Natural killer cell (primary cell): ENCODE results near the gene ZBED4. TPM values are rescaled to one million over a fixed set of nuclear protein-coding genes. Genes with fewer than 3 reads are reported as not detected.

Source experiments
- ATAC-seq, 3 donors: fragments of 150-1000 bp in 2 of 3; fragments of 200-7000 bp in 1 of 3; cut with Tn5 transposase; 1 replicate in 1 of 3; 2 replicates in 2 of 3; pipeline ENCODE4 v1.10.0; 2021; ENCODE audit warnings: mild to moderate bottlenecking in 2 of 3, moderate library complexity in 2 of 3
- DNase-seq, 2 donors: peaks; one replicate each; pipeline versions ENCODE4 v3.0.0 to v3.0.0-alpha.2; 2013 to 2021; ENCODE audit warnings: mixed read lengths in 1 of 2
- H3K27ac ChIP-seq: one replicate; pipeline ENCODE4 v1.5.1; 2013; ENCODE audit warnings: mild to moderate bottlenecking, low read length
- H3K27me3 ChIP-seq: one replicate; pipeline ENCODE4 v1.6.1; 2013; ENCODE audit warnings: low read length; ENCODE audit not compliant: control insufficient read depth, insufficient read depth
- H3K36me3 ChIP-seq: one replicate; pipeline ENCODE4 v1.6.1; 2013; ENCODE audit warnings: low read length; ENCODE audit not compliant: control insufficient read depth, insufficient read depth
- H3K4me1 ChIP-seq: one replicate; pipeline ENCODE4 v1.6.1; 2013; ENCODE audit warnings: low read length; ENCODE audit not compliant: control insufficient read depth, insufficient read depth
- H3K4me3 ChIP-seq: one replicate; pipeline ENCODE4 v1.5.1; 2013; ENCODE audit warnings: low read length
- H3K9me3 ChIP-seq: one replicate; pipeline ENCODE4 v1.6.1; 2013; ENCODE audit warnings: low read length; ENCODE audit not compliant: control insufficient read depth, insufficient read depth
- H3K27ac Mint-ChIP-seq, 2 donors: one replicate each; pipeline ENCODE4 v1.8.0; 2022; ENCODE audit warnings: mild to moderate bottlenecking in 2 of 2, mixed read lengths in 2 of 2, moderate library complexity in 1 of 2
- H3K27me3 Mint-ChIP-seq, 2 donors: one replicate each; pipeline ENCODE4 v1.8.0; 2022; ENCODE audit warnings: low read depth in 2 of 2, mixed read lengths in 2 of 2
- H3K36me3 Mint-ChIP-seq: one replicate; pipeline ENCODE4 v1.8.0; 2022; ENCODE audit warnings: mixed read lengths
- H3K4me1 Mint-ChIP-seq, 2 donors: one replicate each; pipeline ENCODE4 v1.8.0; 2022; ENCODE audit warnings: mixed read lengths in 2 of 2
- H3K4me3 Mint-ChIP-seq: one replicate; pipeline ENCODE4 v1.8.0; 2022; ENCODE audit warnings: mild to moderate bottlenecking, moderate library complexity, mixed read lengths
- H3K9me3 Mint-ChIP-seq, 2 donors: one replicate each; pipeline ENCODE4 v1.8.0; 2022; ENCODE audit warnings: mixed read lengths in 2 of 2
- CTCF ChIP-seq: fragments of 200-600 bp; IDR thresholded peaks from one replicate; pipeline ENCODE4 v1.8.0; 2022; ENCODE audit warnings: antibody characterized with exemption
- WGBS: methylation state at CpG from one replicate; pipeline ENCODE4 v1.1.7; 2013; ENCODE audit warnings: missing lambda C conversion rate; ENCODE audit not compliant: insufficient coverage; 5-methylcytosine and 5-hydroxymethylcytosine counted together
- intact Hi-C: fragments of 100-400 bp; cut with micrococcal nuclease; formaldehyde crosslinking; loops from one replicate; pipeline ENCODE4 v1.14.2; 2022
- total RNA-seq, 4 donors: library from RNA; stranded (reverse); fragments of 120-200 nt in 1 of 4; gene quantifications; one replicate each; pipeline versions ENCODE4 v1.2.3 to v1.2.4, GENCODE V29; 2013 to 2022

The ZBED4 gene
- total RNA-seq, 3 donors from 2014 or later (not counting 1 experiment from before 2014, with no cell fraction given), result 21.1 to 24.5 (median 22.7) TPM

DNA sequence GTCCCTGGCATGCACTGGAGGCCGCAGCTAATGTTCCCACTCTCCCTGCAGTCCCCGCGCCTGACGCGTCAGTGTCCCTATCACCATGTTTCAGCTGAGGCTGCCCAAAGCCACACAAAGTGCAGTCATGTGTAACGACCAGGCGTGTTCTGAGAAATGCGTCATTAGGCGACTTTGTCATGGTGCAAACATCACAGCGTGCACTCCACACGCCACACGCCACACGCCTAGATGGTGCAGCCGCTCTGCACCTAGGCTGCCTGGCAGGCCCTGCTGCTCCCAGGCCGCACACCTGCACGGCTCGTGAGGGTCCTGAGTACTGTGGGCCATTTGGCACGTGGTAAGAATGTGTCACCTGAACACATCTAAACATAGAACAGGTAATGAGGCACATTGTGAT is 67.2 kb downstream of the ZBED4 start:
- DNase-seq, result no peak
- 95% methylated on average over 18 of the region's 18 CpGs for WGBS
- Histone ChIP-seq H3K27me3 (no peaks in the 10 kb centered on the region), H3K9me3 (no peaks in the 10 kb centered on the region), H3K4me3 (no peak overlapping the region), H3K4me1 (peaks cover 36% of the 10 kb centered on the region), H3K27ac (no peak overlapping the region), H3K36me3 (peaks cover 15% of the 10 kb centered on the region)
- H3K27ac Mint-ChIP-seq, result no peak overlapping the region
- no peak for ATAC-seq
- intact Hi-C loops, result no loop called here
- no peaks in the 10 kb centered on the region for H3K36me3 Mint-ChIP-seq
- H3K9me3 Mint-ChIP-seq, result no peaks in the 10 kb centered on the region
- H3K4me1 Mint-ChIP-seq, result peaks cover 10 to 21% of the 10 kb centered on the region in 2 donors
- no peak for TF ChIP-seq CTCF
- H3K27me3 Mint-ChIP-seq, result no peaks in the 10 kb centered on the region
- no peak overlapping the region for H3K4me3 Mint-ChIP-seq

DNA sequence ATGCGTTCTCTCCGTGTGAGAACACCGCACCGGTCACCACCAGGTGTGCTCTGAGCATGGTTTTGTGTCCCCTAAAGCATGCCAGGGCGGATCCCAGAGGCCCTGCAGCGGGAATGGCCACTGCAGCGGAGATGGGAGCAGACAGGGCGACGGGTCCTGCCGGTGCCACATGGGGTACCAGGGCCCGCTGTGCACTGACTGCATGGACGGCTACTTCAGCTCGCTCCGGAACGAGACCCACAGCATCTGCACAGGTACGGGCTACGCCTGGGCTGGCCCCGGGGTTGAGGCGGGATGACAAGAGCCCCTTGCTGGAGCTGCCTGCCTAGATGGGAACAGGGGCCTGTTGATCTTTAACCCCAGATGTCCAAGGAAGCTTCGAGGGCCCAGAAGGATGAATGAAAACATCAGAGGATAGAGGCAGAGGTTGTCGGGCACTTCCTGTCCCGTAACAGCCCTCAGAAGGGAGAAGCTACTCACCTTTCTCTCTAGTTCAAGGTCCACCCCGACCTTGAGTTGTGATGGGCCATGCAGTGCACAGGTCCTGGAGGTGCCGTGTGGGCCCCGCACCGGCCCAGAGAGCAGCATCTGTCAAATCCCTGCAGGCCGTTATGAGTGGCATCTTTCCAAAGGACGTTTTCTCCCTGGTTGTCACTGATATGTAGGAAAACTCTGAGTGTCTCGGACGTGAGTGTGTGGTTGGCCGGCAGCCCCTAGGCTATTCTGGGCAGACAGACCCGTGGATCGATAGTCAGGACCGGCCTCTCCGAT is 68.0 kb downstream of the ZBED4 start:
- Histone ChIP-seq H3K9me3 (no peaks in the 10 kb centered on the region), H3K36me3 (peaks cover 15% of the 10 kb centered on the region), H3K27ac (no peak overlapping the region), H3K4me1 (peaks cover 38% of the 10 kb centered on the region), H3K4me3 (no peak overlapping the region), H3K27me3 (no peaks in the 10 kb centered on the region)
- WGBS, result 98% methylated on average over 35 of the region's 35 CpGs
- intact Hi-C loops, result no loop called here
- Mint-ChIP-seq H3K36me3 (no peaks in the 10 kb centered on the region), H3K4me1 (peaks cover 14 to 27% of the 10 kb centered on the region in 2 donors), H3K27me3 (no peaks in the 10 kb centered on the region), H3K9me3 (no peaks in the 10 kb centered on the region), H3K27ac (no peak overlapping the region), H3K4me3 (no peak overlapping the region)
- ATAC-seq (no peak), DNase-seq (no peak)
- no peak for TF ChIP-seq CTCF

GRCh38 chr22:49922484-49922883 is 68.8 kb downstream of the ZBED4 start:
- Histone ChIP-seq H3K36me3 (peaks cover 15% of the 10 kb centered on the region), H3K27me3 (no peaks in the 10 kb centered on the region), H3K27ac (no peak overlapping the region), H3K4me3 (no peak overlapping the region), H3K9me3 (no peaks in the 10 kb centered on the region), H3K4me1 (peaks cover 30% of the 10 kb centered on the region)
- no peaks in the 10 kb centered on the region for H3K36me3 Mint-ChIP-seq
- H3K4me1 Mint-ChIP-seq, result peaks cover 14 to 31% of the 10 kb centered on the region in 2 donors
- no peaks in the 10 kb centered on the region for H3K9me3 Mint-ChIP-seq
- no peaks in the 10 kb centered on the region for H3K27me3 Mint-ChIP-seq
- intact Hi-C loops, result no loop called here
- TF ChIP-seq CTCF, result no peak
- WGBS, result 94% methylated on average over 8 of the region's 22 CpGs
- no peak overlapping the region for H3K27ac Mint-ChIP-seq
- ATAC-seq, result no peak
- no peak for DNase-seq
- H3K4me3 Mint-ChIP-seq, result no peak overlapping the region

GRCh38 chr22:49922926-49923325 is 69.3 kb downstream of the ZBED4 start:
- no peak overlapping the region for H3K27ac Mint-ChIP-seq
- no peaks in the 10 kb centered on the region for H3K9me3 Mint-ChIP-seq
- no peak overlapping the region for H3K27ac ChIP-seq
- no peak overlapping the region for H3K4me3 ChIP-seq
- H3K4me1 Mint-ChIP-seq, result peaks cover 14 to 31% of the 10 kb centered on the region in 2 donors
- peaks cover 15% of the 10 kb centered on the region for H3K36me3 ChIP-seq
- no peaks in the 10 kb centered on the region for H3K27me3 ChIP-seq
- H3K27me3 Mint-ChIP-seq, result no peaks in the 10 kb centered on the region
- no peak for TF ChIP-seq CTCF
- WGBS, result 95% methylated on average over 25 of the region's 25 CpGs
- H3K4me3 Mint-ChIP-seq, result no peak overlapping the region
- no peaks in the 10 kb centered on the region for H3K36me3 Mint-ChIP-seq
- DNase-seq (no peak), ATAC-seq (no peak)
- intact Hi-C loops, result no loop called here
- no peaks in the 10 kb centered on the region for H3K9me3 ChIP-seq
- H3K4me1 ChIP-seq, result peaks cover 26% of the 10 kb centered on the region
